HG02885 (cell line): ENCODE results near the gene TNNI3.

Experiments
- ATAC-seq: cut with Tn5 transposase; IDR thresholded peaks from one replicate; pipeline ENCODE4 v1.9.1; 2021; ENCODE audit warnings: mild to moderate bottlenecking; ENCODE audit not compliant: unreplicated experiment, poor library complexity

Gene TNNI3

DNA sequence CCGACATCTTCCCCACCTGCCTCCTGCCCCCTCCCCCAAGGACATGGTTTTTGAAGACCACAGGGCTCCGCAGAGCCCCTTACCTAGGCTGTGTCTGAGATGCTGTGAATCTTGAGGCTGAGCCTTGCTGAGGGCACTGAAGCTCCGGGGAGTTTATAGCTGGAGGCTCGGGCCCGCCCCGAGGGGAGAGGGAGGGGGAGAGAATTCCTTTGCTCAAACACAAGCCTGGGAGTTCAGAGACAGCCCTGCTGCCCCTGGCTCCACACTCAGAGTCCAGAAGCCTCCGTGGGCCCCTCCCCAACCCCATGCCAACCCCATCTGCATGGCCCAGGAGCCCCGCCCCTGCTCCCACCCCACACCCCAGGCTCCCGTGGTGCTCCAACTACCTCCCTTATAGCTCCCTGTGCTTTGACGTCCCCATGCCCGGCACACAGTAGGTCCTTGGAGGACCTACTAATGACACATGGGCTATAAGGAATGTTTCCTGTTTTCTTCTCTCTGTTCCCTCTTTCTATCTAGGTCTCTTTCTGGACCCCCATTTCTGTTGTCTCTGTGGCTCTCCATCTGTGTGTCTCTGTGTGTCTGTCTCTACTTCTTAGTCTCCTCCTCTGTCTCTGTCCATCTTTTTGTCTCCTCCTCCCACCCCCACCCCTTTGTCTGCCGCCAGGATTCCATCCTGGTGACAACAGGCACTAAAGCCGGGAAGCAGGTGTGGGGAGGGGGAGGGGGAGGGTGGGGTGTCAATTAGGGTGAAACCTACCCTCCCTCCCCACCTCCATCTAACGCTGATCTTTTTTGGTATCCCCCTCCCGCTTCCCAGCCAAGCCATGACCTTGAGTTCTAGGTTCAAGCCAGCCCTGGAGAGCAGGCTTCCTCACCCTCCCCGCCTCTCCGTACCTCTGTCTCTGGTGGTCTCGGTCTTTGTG lies 8.2 kb downstream of the TNNI3 start, which contains the start of gene TNNT1:
TNNT1 (minus strand) TSS at position 129 of the 926 bp plus-strand sequence. CDS start 2,049 bp downstream, outside the sequence.
- no peak for ATAC-seq

DNA sequence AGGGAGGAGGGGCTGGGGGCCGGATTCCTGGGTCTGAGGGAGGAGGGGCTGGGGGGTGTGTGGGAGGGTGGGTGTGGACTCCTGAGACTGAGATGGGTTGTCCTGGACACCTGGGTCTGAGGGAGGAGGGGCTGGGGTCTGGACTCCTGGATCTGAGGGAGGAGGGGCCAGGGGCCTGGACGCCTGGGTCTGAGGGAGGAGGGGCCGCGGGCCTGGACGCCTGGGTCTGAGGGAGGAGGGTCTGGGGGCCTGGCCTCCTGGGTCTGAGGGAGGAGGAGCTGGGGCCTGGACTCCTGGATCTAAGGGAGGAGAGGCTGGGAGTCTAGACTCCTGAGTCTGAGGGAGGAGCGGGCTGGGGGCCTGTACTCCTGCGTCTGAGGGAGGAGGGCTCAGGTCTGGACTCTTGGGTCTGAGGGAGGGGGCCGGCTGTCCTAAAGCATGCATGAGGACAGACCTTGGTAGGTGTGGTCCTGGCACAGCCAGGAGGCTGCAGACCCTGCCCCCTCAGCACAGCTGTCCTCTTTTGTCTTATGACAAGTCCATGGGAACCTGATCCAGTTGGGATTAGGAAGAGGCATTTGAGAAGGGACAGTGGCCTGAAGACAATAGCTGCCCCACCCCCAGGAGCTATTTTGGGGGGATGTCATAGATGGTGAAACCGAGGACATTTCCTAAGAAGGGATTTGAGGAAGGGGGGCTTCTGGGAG lies 9.8 kb downstream of the TNNI3 start:
- no peak for ATAC-seq

DNA sequence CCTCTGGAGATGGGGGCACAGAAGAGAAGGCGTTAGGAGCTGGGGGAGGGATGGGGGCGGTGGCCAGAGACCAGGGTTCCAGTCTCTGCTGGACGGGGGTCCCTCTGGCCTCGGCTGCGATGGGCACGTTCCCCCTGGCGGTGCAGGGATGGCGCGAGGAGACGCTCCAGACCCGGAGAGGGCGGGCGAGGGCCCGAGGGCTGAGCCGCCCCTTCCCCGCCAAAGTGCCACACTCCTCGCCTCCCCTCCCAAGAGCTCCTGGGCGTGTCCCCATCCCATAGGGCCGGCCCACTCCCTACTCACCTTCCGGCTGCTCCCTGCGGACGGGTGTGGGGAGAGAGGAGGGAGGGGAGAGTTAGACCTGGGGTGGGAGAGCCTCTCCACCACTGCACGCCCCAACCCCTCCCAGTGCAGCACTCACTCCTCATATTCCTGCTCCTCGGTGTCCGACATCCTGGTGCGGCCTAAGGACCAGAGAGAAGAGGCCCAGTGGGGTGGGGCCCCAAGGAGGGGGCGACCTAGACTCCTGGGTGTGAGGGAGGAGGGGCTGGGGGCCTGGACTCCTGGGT lies 10.7 kb downstream of the TNNI3 start:
- ATAC-seq: no peak

DNA sequence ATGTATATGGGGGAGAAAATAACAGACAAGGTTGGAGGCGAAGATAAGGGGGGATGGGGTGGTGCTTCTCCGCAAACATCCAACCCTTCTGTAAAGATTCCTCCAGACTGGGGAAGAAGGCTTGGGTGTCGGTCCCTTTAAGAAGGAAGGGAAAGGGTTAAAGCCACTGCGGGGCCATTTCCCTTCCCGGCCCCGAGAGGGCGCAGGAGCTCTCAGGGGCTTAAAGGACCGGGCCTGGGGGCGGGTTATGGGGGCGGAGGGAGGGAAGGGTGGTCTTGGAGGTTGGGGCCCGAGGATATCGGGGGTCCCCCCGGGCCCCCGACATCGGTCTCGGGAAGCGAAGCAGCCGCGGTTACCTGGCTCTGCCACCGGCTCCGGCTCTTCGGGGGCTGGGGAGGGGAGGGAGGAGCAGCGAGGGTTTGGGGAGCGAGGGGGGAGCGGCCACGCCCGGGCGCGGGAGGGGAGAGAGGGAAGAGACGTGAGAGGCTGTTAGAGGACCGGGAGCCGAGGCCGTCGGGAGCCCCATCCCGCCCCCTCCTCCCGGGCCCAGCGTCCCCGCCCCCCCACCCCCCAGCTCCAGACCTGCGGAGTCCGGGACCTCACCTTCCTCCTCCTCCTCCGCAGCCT lies 11.3 kb downstream of the TNNI3 start:
- no peak for ATAC-seq

DNA sequence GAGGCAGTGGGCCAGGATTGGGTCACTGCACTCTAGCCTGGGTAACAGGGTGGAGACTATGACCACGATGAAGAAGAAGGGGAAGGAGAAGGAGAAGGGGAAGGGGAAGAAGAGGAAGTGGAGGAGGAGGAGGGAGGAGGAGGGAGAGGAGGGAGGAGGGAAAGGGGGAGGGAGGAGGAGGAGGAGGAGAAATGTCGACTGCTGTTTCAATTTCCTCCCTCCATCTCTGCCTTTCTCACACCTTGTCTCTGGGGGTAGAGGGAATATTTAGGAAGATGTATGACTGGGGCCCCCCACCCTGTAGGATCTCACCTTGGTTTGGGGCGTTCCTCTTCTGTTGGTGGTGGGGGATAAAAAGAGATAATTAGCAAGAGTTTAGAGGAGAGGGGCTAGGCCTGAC lies 12.3 kb downstream of the TNNI3 start:
- no peak for ATAC-seq

DNA sequence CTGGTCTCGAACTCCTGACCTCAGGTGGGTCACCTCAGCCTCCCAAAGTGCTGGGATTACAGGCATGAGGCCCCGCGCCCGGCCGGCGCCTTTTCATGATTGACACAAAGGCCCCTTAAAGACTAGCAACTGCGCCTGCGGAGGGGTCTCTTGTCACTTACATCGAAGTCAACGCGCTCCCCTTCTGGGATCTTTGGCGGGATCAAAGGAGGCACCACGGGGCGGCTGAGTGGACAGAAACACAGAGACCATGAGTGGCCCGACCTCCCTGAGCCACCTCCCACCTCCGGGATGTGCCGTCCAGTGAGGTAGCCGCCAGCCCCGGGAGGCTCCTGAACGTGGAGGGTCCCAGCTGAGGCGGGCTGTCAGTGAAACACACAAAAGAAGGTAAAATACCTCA lies 15.8 kb downstream of the TNNI3 start:
- ATAC-seq: no peak

DNA sequence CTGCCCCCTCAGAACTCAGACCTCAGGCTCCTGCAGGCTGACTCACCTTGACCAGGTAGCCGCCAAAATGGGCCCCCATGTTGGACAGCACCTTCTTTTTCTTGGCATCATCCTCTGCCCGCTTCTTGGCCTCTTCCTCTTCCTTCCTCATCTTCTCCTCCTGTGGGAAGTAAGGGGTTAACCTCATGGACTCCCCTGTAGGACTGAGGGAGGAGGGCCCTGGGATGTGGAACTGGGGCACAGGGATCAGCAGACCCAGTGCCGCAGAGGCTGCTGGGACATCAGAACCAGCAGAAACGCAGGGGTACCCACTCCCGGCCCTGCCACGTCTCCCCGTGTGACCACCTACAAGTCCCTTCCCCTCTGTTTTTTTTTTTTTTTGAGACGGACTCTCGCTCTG lies 19.6 kb downstream of the TNNI3 start:
- ATAC-seq: no peak

DNA sequence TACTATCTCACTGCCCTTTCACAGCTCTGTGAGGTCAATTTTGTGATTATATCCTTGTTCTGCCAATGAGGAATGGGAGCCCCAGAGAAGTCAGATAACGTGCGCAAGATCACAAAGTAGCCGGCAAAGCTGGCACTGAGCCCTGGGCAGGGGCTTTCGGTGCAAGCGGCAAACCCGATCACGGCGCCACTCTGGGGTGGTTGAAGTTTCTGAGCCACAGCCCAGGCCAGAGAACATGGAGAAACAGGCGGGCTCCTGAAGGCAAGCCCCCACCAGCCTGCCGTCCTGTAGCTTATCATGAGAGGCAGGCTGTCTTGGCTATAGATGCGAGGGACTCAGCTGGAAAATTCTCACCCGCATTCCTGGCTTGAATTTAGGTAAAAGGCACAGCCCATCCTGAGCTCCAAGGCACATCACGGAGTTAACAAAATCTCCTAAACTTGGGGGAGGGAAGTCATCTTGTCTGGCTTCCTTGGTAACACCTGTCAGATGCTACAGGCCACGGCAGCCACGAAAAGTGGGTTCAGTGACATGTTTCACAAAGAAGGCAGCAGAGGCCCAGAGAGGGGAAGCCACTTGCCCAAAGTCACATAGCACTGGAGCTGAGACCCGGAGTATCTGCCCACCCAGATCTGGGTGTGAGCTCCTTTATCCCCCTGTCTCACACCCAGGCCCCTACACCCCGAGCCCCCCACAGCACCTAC lies 21.0 kb downstream of the TNNI3 start:
- ATAC-seq: no peak

DNA sequence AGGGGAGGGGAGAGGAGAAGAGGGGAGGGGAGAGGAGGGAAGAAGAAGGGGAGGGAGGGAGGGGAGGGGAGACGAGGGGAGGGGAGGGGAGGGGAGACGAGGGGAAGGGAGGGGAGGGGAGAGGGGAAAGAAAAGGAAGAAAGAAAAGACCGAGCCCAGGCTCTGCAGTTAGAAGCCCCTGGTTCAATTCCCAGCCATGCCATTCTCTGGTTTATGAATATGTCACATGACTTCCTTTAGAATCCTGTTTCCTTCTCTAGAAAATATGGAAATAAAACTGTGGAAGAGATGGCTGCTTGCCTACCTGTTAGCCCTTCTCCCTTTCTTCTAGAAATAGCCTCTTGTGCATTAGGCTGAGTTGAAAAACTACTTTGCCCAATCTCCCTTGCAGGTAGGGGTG lies 22.8 kb downstream of the TNNI3 start:
- no peak for ATAC-seq

DNA sequence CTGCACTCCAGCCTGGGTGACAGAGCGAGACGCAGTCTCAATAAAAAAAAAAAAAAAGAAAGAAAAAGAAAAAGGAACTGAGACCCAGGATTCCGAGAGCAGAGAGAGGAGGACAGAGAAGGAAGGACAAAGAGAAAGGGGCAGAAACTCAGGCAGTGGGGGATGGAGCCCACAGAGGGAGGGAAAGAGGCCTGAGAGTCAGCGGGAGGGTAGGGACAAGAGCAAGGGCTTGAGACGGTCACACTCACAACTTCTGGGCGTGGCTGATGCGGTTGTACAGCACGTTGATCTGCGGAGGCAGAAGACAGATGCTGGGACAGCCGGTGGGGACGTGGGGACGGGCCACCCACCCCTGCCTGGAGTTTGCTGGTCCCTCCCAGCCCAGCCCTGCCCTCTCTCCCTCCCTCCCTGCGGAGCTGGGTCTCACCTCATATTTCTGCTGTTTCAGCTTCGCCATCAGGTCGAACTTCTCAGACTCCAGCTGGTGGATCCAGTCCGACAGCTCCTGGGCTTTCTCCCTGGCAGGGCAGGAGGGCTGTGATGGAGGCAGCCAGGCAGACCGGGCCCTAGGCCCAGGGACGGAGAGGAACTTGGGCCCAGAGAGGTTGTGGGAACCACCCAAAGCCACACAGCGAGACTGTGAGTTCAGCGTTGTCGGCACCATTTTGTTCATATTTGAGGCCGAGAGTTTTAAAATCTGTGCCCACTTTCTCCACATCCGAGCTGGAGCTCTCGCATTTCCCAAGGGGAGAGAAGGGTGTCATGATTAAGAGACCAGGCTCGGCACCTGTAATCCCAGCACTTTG lies 23.7 kb downstream of the TNNI3 start:
- no peak for ATAC-seq

DNA sequence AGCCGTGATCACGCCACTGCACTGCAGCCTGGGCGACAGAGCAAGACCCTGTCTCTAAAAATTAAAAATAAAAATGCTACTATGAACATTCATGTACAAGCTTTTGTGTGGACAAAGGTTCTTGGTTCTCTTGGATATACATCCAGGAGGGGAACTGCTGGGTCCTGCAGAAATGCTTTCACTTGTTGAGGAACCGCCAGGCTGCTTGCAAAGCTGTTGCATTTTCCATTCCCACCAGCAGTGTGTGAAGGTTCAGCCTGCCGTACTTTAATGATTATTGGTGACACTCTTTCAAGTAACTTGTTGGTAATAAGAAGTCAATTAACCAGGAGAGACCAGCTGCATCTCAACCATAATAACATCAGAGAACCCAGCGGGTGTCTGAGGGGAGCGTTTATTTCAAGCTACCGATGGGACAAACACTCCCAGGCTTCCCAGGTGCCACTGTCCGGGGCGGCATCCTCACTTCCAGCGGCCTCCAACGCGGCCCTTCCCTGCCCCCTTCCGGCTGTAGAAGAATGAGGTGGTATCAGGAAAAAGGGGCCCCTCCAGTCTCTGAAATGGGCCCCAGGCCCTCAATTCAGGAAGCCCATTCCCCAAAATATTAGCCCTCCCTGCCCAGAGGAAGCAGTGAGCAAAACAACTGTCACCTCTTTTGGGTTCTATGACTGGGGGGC lies 24.9 kb downstream of the TNNI3 start:
- ATAC-seq: no peak

DNA sequence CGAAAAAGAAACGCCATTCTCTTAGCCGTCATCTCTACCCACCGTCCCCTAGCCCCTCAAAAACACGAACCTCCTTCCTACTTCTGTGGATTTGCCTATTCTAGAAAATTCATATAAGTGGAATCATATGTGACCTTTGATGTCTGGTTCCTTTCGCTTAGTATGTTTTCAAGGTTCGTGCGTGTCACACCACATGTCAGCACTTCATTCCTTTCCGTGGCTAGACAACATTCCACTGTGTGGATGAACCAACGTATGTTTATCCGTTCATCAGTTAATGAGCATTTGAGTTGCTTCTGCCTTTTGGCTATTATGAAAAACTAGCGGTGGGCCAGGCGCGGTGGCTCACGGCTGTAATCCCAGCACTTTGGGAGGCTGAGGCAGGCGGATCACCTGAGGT lies 26.1 kb downstream of the TNNI3 start:
- ATAC-seq: no peak

DNA sequence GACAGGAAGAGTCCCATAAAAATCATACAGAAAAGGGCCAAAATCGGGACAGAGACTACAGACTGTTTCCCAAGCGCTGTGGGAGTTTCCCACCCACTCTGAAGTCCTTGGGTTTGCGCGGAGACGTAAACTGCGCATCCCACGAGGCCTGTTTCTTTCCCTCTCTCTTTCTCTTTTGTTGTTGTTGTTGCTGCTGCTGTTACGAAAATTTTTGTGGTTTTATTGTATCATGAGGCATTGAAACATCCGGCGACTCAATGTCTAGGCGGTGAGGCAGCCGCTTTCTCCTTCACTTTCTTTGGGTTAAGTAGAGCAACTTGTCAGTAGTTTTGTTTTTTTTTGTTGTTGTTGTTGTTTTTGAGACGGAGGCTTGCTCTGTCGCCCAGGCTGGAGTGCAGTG lies 38.5 kb downstream of the TNNI3 start:
- no peak for ATAC-seq

DNA sequence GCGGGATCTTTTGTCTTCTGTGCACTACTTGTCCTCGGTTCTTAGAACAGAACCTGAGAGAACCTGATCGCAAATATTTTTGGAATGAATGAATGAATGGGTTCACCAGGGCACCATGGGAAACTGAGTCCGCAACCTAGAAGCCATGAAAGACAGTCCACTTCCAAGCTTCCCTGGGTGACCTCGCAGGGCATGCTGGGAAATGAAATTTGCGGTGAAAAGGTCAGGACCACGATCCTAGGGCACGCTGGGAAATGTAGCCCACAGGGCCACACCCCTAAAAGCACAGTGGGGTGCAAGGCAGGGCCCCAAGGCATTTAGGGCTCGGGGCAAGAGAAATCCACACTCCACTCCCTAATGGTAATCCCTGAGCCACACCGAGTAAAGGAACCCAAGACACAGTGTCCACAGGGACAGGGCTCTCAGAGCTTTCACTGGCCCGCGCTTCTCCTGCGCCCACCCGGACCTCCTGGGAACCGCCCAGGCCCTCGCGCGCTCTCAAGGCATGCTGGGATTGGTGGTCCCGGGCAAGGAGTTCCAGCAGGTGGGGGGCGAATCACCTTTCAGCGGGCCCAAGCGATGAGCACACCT lies 39.0 kb downstream of the TNNI3 start:
- ATAC-seq: no peak

DNA sequence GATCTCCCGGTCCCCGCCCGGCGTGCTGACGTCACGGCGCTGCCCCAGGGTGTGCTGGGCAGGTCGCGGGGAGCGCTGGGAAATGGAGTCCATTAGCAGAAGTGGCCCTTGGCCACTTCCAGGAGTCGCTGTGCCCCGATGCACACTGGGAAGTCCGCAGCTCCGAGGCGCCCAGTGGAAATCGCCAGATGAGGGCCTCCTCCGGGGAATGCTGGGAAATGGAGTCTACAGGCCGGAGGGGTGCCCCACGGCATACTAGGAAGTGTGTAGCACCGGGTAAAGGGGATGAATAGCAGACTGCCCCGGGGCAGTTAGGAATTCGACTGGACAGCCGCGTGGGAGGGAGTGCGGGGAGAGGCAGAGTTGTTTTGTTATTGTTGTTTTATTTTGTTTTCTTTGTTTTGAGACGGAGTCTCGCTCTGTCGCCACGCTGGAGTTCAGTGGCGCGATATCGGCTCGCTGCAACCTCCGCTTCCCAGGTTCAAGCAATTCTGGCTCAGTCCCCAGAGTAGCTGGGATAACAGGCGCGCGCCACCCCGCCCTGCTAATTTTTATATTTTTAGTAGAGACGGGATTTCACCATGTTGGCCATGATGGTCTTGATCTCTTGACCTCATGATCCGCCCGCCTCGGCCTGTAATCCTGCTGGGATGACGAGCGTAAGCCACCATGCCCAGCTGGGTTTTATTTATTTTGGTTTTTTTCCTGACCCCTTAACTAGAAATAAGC lies 39.7 kb downstream of the TNNI3 start:
- ATAC-seq: peak; percentile 90

DNA sequence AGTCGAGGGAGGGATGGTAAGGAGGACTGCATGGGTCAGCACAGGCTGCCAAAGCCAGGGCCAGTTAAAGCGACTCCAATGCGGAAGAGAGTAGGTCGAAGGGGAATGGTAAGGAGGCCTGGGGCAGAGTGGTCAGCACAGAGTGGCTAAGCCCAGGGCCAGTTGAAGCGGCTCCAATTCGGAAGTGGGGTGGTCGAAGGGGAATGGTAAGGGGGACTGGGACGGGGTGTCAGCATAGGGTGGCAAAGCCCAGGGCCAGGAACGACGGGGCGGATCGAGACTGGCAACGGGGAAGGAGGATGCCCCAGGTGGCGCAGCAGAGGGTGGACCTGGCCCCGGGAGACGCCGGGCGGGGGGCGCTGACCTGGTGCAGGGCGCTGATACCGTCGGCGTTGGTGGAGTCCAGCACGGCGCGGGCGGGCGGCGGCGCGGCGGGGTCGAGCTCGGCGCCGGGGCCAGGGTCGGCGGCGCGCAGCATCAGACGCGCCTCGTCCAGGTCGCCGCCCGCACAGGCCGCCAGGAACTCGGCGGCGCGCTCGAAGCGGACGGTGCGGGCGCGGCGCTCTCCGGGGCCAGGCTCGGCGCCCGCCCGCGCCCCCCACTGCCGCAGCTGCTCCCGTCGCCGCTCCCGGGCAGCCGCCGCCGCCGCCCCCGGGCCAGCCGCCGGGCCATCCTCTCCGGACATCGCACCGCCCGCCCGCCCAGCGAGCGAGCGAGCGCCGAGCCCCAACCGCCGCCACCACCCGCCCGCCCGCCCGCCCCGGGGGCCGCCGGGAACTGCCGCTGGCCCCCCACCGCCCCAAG lies 40.5 kb downstream of the TNNI3 start, which contains the start of gene PPP1R12C:
PPP1R12C (minus strand) TSS at position 779 of the 804 bp plus-strand sequence; CDS start at position 685, 94 bp downstream.
- peak; percentile 11 for ATAC-seq
